ENCODE data around the gene CA7. TPM values are rescaled to one million over a fixed set of nuclear protein-coding genes. Genes with fewer than 3 reads are reported as not detected.
A peak's percentile ranks its signal among the peaks of the same experiment; 100 is the strongest.
"Not testable (repeated sequence)": the region's sequence is repeated elsewhere in the genome, so short reads cannot be mapped to it uniquely, and the experiment has no call there.

The CA7 gene
- total RNA-seq, 1 donor, result not detected

GRCh38 chr16:66857437-66857836 lies 13.2 kb downstream of the CA7 start:
- no peak for TF ChIP-seq CTCF (IDR thresholded peaks at IDR 0.05; ENCODE audit: insufficient read depth, low read length)
- H3K4me3 ChIP-seq (ENCODE audit: low read depth, low read length), result no peak overlapping the region
- DNase-seq (ENCODE audit: low read depth), result no peak

- DNase-seq (ENCODE audit: low read depth), result peak; percentile 35
Observed at GRCh38 chr16:66858740-66859396, 14.7 kb downstream of the CA7 start.

GRCh38 chr16:66859397-66860068 lies 15.3 kb downstream of the CA7 start:
- no peak for DNase-seq (ENCODE audit: low read depth)
- TF ChIP-seq CTCF (IDR thresholded peaks at IDR 0.05; ENCODE audit: insufficient read depth, low read length), result no peak
- H3K4me3 ChIP-seq (ENCODE audit: low read depth, low read length), result no peak overlapping the region

More at GRCh38 chr16:66858740-66859396, 14.7 kb downstream of the CA7 start:
- H3K4me3 ChIP-seq (ENCODE audit: low read depth, low read length), result no peak overlapping the region
- no peak for TF ChIP-seq CTCF (IDR thresholded peaks at IDR 0.05; ENCODE audit: insufficient read depth, low read length)

- H3K4me3 ChIP-seq (ENCODE audit: low read depth, low read length), result no peak overlapping the region
- TF ChIP-seq CTCF (IDR thresholded peaks at IDR 0.05; ENCODE audit: insufficient read depth, low read length), result no peak
- no peak for DNase-seq (ENCODE audit: low read depth)
Observed at GRCh38 chr16:66862023-66862520, 17.9 kb downstream of the CA7 start.

- H3K4me3 ChIP-seq (ENCODE audit: low read depth, low read length), result no peak overlapping the region
- DNase-seq (ENCODE audit: low read depth), result no peak
- no peak for TF ChIP-seq CTCF (IDR thresholded peaks at IDR 0.05; ENCODE audit: insufficient read depth, low read length)
Observed at GRCh38 chr16:66863707-66864106, 19.5 kb downstream of the CA7 start.

- no peak for DNase-seq (ENCODE audit: low read depth)
- H3K4me3 ChIP-seq (ENCODE audit: low read depth, low read length), result no peak overlapping the region
- TF ChIP-seq CTCF (IDR thresholded peaks at IDR 0.05; ENCODE audit: insufficient read depth, low read length), result no peak
Observed at GRCh38 chr16:66869424-66869823, 25.2 kb downstream of the CA7 start.

- DNase-seq (ENCODE audit: low read depth); H3K4me3 ChIP-seq (ENCODE audit: low read depth, low read length): not testable (repeated sequence)
Observed at GRCh38 chr16:66871363-66871762, 27.1 kb downstream of the CA7 start.
